GM19372 (cell line): Measurements from ENCODE around the gene PCDHA13.
"Not testable (repeated sequence)": the region's sequence is repeated elsewhere in the genome, so short reads cannot be mapped to it uniquely, and the experiment has no call there.

Source experiments
- ATAC-seq: cut with Tn5 transposase; IDR thresholded peaks from one replicate; pipeline ENCODE4 v1.9.1; 2021; ENCODE audit warnings: mild to moderate bottlenecking, low read depth, moderate library complexity; ENCODE audit not compliant: unreplicated experiment

Gene PCDHA13

GRCh38 chr5:140869555-140869886 is 12.4 kb upstream of the PCDHA13 start:
- no peak for ATAC-seq

GRCh38 chr5:140870221-140871201 is 11.4 kb upstream of the PCDHA13 start:
- no peak for ATAC-seq

DNA sequence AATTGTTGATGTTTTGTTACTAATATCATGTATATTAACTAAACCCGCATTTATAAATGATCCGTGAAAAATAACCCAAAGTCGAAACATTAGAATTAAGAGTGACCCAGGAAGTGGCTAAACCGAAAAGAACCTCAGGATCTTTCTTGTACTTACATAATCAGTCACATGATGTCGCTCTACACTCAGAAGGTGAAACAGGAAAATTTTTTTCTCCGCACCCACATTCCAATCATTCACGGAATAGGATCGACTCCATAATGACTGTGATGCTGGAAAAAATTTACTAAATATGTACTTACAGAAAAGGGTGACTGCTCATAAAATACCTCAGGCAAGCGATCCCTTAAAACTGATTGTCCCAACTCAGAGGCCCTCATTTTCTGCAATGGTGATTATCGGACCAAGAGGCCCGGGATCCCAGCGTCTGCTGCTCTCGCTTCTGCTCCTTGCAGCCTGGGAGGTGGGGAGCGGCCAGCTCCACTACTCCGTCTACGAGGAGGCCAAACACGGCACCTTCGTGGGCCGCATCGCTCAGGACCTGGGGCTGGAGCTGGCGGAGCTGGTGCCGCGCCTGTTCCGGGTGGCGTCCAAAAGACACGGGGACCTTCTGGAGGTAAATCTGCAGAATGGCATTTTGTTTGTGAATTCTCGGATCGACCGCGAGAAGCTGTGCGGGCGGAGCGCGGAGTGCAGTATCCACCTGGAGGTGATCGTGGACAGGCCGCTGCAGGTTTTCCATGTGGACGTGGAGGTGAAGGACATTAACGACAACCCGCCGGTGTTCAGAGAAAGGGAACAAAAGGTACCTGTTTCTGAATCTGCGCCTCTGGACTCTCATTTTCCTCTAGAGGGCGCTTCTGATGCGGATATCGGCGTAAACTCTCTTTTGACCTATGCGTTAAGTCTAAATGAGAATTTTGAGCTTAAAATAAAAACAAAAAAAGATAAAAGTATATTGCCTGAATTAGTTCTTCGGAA is 6.5 kb upstream of the PCDHA13 start, which contains the start of gene PCDHA12:
Gene PCDHA12 (plus strand): TSS at position 224 of the 981 bp plus-strand sequence. CDS start 165 bp downstream, at position 389.
- no peak for ATAC-seq

- ATAC-seq: not testable (repeated sequence)
These were observed 5.2 kb upstream of the PCDHA13 start for GRCh38 chr5:140876541-140877261.

DNA sequence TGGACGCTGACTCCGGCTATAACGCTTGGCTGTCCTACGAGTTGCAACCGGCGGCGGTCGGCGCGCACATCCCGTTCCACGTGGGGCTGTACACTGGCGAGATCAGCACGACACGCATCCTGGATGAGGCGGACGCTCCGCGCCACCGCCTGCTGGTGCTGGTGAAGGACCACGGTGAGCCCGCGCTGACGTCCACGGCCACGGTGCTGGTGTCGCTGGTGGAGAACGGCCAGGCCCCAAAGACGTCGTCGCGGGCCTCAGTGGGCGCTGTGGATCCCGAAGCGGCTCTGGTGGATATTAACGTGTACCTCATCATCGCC is 4.7 kb upstream of the PCDHA13 start:
- ATAC-seq: no peak

DNA sequence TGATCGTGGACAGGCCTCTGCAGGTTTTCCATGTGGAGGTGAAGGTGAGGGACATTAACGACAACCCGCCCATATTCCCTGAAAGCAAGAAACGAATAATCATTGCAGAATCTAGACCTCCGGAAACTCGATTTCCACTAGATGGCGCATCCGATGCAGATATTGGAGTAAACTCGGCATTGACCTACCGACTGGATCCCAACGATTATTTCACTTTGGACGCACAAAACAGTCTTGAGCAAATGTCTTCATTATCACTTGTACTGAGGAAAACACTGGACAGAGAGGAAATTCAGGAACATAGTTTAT is 621 bp downstream of the PCDHA13 start:
- no peak for ATAC-seq

- ATAC-seq: no peak
These were observed 1.4 kb downstream of the PCDHA13 start for GRCh38 chr5:140883373-140883772.

DNA sequence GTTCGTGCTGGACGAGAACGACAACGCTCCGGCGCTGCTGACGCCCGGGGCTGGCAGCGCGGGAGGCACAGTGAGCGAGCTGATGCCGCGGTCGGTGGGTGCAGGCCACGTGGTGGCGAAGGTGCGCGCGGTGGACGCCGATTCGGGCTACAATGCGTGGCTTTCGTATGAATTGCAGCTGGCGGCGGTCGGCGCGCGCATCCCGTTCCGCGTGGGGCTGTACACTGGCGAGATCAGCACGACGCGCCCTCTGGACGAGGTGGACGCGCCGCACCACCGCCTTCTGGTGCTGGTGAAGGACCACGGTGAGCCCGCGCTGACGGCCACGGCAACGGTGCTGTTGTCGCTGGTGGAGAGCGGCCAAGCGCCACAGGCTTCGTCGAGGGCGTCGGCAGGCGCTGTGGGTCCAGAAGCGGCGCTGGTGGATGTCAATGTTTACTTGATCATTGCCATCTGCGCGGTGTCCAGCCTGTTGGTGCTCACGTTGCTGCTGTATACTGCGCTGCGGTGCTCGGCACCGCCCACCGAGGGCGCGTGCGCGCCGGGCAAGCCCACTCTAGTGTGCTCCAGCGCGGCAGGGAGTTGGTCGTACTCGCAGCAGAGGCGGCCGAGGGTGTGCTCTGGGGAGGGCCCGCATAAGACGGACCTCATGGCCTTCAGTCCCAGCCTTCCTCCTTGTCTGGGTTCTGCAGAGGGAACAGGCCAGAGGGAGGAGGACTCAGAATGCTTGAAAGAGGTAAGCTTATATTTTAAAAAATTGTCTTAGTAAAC is 2.2 kb downstream of the PCDHA13 start:
- ATAC-seq: no peak

DNA sequence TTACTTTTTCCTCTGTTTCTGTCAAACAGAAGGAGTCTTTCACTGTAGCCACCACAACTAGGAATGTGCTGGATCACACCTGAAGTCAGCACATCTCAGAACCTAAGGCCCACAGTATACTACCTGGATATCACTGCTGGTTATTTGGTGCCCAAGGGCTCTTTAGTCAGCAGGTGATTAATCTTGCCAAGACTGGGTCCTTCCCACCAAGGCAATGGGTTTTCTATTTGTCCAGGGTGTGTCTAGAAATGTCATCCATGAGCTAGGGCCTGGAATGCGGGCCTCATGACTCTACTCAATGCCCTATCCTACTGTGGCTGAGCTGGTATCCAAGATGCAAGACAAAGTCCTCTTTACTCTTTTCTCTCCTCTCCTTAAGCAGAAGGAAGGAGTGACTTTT is 34.4 kb downstream of the PCDHA13 start:
- ATAC-seq: no peak

DNA sequence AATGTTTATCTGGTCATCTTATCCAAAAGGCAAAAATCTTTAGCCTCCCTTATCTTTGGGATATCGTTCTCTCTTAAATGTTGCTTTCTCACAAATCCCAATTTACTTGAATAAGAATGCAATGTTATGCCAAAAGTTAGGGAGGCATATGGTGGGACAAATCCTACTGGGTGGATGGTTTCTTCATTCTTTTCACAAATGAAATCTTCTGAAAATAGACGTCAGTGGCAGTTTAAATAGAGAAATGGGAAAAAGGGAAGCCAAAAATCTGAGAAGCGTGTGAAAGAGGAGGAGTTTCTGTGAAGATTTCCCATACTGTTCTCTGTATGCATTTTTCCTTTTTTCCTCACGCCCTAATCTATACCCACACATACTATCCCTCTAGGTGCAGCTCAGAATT is 41.7 kb downstream of the PCDHA13 start:
- ATAC-seq: no peak

GRCh38 chr5:140925806-140926442 is 44.0 kb downstream of the PCDHA13 start, which contains the start of gene PCDHAC1:
Gene PCDHAC1 (plus strand): TSS chr5:140926299. CDS start chr5:140926893, 594 bp downstream.
- ATAC-seq: no peak

- ATAC-seq: no peak
These were observed 44.7 kb downstream of the PCDHA13 start for GRCh38 chr5:140926443-140927227.

DNA sequence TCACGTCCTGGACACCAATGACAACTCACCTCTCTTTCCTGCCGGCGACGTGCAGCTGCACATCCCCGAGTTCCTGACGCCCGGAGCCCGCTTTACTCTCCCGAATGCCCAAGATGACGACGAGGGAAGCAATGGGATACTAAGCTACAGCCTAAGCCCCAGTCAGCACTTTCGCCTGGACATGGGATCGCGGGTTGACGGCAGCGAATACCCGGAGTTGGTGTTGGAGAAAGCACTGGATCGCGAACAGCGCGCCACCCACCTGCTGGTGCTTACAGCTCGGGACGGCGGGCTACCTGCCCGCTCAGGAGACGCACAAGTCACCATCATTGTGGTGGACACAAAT is 45.3 kb downstream of the PCDHA13 start:
- ATAC-seq: no peak
